ENCODE results near the gene DCHS1. TPM values are rescaled to one million over a fixed set of nuclear protein-coding genes. Genes with fewer than 3 reads are reported as not detected.

DCHS1 gene
- total RNA-seq, 1 donor from 2014 or later: 61.4 TPM

DNA sequence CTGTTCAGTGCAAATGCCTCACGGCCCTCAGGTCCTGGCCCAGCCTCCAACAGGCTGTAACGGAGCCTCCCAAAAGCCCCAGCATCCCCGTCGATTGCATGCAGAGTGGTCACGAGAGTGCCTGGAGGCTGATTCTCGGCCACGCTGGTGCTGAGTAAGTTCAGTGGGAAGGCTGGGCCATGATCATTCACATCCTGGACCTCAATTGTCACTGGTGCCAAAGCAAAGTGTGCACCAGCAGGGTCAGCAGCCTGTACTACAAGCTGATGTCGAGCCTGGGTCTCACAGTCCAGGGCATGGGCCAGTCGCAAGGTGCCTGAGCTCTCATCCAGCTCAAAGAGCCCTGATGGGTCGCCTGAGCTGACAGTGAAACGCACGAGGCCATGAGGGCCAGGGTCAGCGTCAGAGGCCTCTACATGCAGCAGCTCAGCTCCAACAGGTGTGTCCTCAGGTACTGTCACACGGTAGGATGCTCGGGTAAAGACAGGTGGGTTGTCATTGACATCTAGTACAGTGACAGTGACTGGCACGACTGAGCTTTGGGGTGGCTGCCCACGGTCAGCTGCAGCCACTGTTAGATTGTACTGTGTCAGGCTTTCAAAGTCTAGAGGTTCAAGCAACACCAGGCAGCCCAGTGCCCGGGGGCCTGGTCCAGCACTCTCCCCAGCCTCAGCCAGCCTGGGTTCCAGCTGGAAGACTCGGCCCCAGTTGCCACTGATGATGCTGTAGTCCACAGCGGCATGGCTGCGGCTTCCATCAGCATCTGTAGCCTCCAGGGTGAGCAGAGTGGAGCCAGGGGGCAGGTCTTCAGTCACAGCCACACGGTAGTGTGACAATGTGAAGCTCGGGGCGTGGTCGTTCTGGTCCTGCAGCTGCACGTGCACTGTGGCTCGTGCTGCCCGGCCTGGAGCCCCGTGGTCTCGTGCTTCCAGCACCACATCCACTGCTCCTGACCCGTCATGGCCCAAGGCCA, 31.9 kb downstream of the DCHS1 start:
- peaks cover 15% of the 10 kb centered on the region for H3K36me3 Mint-ChIP-seq (ENCODE audit: insufficient read depth)
- no peaks in the 10 kb centered on the region for H3K9me3 Mint-ChIP-seq (ENCODE audit: low read depth)
- peak overlapping the region; percentile 59 for H3K27ac Mint-ChIP-seq
- TF ChIP-seq, protein P1, sequence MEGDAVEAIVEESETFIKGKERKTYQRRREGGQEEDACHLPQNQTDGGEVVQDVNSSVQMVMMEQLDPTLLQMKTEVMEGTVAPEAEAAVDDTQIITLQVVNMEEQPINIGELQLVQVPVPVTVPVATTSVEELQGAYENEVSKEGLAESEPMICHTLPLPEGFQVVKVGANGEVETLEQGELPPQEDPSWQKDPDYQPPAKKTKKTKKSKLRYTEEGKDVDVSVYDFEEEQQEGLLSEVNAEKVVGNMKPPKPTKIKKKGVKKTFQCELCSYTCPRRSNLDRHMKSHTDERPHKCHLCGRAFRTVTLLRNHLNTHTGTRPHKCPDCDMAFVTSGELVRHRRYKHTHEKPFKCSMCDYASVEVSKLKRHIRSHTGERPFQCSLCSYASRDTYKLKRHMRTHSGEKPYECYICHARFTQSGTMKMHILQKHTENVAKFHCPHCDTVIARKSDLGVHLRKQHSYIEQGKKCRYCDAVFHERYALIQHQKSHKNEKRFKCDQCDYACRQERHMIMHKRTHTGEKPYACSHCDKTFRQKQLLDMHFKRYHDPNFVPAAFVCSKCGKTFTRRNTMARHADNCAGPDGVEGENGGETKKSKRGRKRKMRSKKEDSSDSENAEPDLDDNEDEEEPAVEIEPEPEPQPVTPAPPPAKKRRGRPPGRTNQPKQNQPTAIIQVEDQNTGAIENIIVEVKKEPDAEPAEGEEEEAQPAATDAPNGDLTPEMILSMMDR (IDR thresholded peaks at IDR 0.05; ENCODE audit: unreplicated experiment): no peak
- no peaks in the 10 kb centered on the region for H3K4me1 Mint-ChIP-seq (ENCODE audit: low read depth)
- no peak for DNase-seq (ENCODE audit: low spot score, unreplicated experiment)
- no peaks in the 10 kb centered on the region for H3K27me3 Mint-ChIP-seq
- H3K4me3 Mint-ChIP-seq (ENCODE audit: low read depth): no peak overlapping the region

DNA sequence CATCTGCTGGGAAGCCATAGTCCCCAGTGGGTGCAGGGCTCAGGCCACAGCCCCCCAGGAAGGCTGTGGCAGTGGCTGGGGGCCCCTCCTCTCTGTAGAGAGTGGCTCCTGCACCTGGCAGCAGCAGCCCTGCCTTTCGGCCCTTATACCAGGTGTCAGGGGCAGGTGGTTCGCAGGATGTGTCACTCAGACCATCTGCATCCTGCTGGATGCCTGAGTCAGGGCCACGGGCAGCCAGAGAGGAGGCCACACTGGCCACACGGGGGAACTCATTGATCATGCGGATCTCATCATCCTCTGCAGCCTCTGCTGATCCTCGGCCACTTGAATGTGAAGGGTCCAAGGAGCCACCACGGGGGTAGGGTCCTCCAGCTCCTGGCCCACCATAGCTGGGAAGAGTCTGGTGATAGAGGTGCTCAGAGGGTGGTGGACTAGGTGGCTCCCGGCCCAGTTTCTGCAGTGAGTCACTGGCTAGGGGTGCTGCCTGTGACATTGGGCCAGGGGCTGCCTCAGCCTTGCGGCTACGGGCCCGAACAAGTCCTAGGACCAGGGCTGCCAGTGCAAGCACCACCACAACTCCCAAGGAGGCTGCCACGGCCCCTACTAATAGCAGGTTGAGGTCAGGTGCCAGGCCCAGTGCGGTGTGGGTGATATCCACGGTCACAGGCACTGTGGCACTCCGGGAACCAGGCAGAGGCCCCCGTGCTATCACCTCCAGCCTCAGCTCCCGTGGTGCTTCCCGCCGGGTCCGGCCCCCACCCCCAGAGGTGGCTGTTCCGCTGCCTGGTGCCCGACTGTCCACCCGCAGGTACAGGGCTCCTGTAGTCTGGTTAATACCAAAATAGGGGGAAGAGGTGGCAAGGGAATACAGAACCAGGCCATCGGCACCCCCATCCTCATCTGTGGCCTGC, 33.1 kb downstream of the DCHS1 start:
- Mint-ChIP-seq H3K27ac (no peak overlapping the region), H3K4me1 (ENCODE audit: low read depth) (peaks cover 1% of the 10 kb centered on the region), H3K9me3 (ENCODE audit: low read depth) (no peaks in the 10 kb centered on the region), H3K4me3 (ENCODE audit: low read depth) (no peak overlapping the region), H3K36me3 (ENCODE audit: insufficient read depth) (peaks cover 11% of the 10 kb centered on the region), H3K27me3 (no peaks in the 10 kb centered on the region)
- TF ChIP-seq, protein P1 (IDR thresholded peaks at IDR 0.05; ENCODE audit: unreplicated experiment): no peak
- DNase-seq (ENCODE audit: low spot score, unreplicated experiment): no peak

- peak overlapping the region; percentile 62 for H3K27ac Mint-ChIP-seq
- H3K9me3 Mint-ChIP-seq (ENCODE audit: low read depth): no peaks in the 10 kb centered on the region
- TF ChIP-seq, protein P1 (IDR thresholded peaks at IDR 0.05; ENCODE audit: unreplicated experiment): no peak
- peaks cover 1% of the 10 kb centered on the region for H3K4me1 Mint-ChIP-seq (ENCODE audit: low read depth)
- H3K4me3 Mint-ChIP-seq (ENCODE audit: low read depth): no peak overlapping the region
- no peaks in the 10 kb centered on the region for H3K27me3 Mint-ChIP-seq
- DNase-seq (ENCODE audit: low spot score, unreplicated experiment): no peak
- peaks cover 8% of the 10 kb centered on the region for H3K36me3 Mint-ChIP-seq (ENCODE audit: insufficient read depth)
These were observed 33.8 kb downstream of the DCHS1 start for GRCh38 chr11:6621711-6622211.

- H3K36me3 Mint-ChIP-seq (ENCODE audit: insufficient read depth): peaks cover 7% of the 10 kb centered on the region
- no peak overlapping the region for H3K4me3 Mint-ChIP-seq (ENCODE audit: low read depth)
- H3K4me1 Mint-ChIP-seq (ENCODE audit: low read depth): peaks cover 1% of the 10 kb centered on the region
- H3K9me3 Mint-ChIP-seq (ENCODE audit: low read depth): no peaks in the 10 kb centered on the region
- no peaks in the 10 kb centered on the region for H3K27me3 Mint-ChIP-seq
- H3K27ac Mint-ChIP-seq: no peak overlapping the region
- TF ChIP-seq, protein P1 (IDR thresholded peaks at IDR 0.05; ENCODE audit: unreplicated experiment): no peak
- no peak for DNase-seq (ENCODE audit: low spot score, unreplicated experiment)
These were observed 35.0 kb downstream of the DCHS1 start for GRCh38 chr11:6620636-6621035.

Data from progenitor cell of endocrine pancreas (in vitro differentiated cells).